Activated CD4-positive, alpha-beta T cell treated with anti-CD3 and anti-CD28 coated beads for 48 hours (primary cell): ENCODE results near the gene TBX5.

Source experiments
- DNase-seq: peaks from one replicate; pipeline ENCODE4 v3.0.0-alpha.2; 2020

Gene TBX5

DNA sequence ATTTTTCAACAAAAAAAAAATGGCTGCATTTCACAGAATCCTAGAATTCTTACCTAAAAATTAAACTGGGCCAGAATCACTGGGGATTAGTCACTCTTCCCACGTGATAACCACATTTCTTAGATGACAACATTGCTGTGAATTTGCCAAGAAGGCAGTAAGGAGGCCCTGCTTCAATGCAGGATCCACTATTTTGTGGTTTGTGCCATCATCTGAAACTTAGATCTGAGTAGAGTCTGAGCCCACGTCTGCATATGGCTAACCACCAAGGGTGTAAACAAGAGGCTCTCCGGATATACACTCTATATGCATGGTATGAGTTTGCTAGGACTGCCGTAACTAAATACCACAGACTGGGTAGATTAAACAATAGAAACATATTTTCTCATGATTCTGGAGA, 24.4 kb upstream of the TBX5 start:
- DNase-seq, result no peak

DNA sequence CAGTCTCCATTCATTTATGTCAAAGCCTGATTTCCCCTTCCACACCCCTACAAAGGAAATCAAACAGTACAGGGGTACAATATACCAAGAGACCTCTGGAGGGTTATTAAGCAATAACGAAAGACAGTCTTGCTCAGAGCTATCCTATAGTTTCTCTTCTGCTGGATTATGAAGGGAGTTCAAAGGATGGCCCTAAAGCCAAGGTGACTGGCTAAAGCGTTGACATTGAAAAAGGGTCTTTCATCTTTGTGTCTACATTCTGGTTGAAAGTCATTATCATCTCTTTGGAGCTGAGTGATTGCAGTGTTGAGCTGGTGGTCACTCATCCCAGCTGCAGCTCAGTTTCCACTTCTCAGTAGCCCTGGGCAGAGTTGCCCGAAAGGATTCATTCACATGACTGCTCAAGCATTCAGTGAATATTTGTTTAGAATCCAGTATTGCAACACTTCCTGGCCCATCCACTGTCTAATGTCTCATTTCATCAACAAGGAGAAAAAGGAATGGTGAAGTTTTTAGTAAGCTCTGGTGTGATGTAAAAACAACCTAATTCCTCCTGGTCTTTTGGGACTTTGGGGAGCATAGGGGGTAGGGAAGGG, 19.2 kb upstream of the TBX5 start:
- DNase-seq, result no peak

DNA sequence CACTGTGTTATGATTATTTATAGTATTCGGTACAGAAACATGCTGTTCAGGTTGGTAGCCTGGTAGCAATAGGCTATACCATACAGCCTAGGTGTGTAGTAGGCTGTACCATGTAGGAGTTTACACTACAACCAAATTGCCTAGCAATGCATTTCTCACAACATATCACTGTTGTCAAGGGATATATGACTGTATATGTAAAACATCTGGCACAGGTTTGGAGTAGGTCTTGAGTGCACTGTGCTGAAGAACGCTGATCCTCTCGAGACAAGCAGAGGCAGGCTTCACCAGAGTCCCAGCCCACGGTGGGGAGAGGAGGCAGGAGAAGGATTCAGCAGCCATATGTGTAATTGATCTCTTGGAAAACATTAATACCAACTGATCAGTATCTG, 15.0 kb upstream of the TBX5 start:
- no peak for DNase-seq

DNA sequence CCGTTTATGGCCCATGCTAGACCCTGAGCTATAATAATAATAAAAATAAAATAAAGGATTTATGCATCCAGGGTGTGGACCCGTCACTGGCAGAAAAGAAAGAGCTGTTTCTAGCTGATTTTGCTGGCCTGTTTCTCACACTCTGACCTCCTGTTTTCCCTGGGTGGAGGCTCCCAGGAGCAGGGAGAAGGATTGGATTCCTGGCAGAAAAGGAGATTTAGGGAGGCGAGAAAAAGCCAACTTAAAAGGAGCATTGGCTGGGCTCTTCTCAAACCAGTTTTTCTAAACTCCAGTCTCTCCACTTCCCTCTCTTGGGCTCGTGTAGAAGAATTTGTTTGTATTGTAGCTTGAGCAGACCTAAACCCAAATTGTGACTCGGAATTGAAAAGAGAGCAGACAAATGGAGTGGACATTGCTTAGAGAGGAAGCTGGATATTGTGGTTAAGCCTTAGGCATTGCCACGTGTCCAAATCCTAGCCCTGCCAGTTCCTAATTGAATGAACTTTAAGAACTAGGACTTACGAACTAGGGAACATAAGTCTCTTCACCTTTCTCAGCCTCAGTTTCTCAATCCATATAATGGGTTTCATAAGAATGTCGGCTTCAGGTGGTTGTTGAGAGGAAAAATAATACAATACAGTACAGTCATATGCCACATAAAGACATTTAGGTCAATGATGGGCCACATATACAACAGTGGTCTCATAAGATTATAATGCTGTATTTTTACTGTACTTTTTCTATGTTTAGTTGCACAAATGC, 14.4 kb upstream of the TBX5 start:
- no peak for DNase-seq

DNA sequence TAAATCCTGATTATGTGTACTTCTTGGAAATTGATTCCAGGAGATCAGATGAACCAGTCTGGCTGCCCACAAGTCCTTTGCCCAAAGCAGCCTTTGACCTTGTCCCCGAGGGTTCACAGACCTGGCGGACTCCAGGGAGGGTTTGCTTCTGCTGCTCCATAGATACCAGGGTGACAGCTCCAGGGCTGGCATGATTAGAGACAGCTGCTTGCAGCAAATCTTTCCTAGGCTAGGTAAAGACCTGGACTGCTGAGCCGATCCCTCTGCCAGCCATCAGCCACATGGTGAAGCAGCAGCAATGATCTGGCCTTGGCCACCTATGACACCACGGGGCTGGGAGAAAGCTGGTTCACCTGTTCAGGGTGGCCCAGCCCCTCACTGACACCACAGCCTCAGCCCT, 10.1 kb upstream of the TBX5 start:
- no peak for DNase-seq

DNA sequence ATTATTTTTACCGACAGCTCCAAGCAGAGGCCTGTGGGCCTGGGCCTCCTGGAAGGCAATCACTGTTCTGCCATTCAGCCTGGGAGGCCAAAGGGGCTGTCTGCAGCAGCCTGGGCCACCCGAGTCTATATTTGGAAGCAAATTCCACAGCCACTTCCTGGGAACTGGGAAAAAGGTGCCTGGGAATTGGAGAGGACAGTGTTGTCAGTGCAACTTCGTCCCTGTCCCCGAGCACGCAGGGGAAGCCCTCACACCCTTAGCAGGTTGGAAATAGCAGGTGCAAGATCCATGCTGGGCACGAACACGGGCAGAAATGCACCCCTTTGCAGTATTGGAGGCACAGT, 9.6 kb upstream of the TBX5 start:
- DNase-seq, result no peak

DNA sequence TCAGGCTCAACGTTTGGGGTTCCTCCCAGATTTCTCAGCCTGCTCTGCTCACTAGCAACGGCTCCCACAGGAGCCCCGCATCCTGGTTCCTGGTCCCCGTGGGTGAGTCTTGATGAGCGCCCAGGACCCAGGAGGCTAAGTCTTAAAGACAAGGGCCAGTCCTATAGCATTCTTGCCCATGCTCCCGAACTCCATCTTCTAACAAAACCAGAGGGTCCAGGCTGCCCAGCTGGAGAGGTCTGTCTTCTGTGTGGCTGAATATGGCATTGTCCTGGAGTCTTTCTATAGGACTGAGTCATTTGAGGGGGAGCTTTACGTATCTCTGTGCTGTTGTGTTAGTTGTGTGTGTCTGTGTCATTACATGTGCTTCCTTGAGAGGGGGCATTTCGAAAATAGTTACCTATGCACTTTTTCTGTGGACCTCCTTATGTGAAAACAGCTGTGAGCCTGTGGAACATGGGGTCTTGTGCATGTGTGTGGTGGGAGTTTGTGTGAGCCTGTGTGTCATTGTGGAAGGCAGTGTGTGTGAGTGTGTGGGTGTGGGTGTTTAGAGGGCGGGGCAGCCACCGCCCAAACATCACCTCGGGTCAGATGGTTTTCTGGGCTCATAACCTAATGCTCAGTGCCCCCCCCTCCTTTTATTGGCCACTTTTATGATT, 9.1 kb upstream of the TBX5 start:
- DNase-seq, result no peak

DNA sequence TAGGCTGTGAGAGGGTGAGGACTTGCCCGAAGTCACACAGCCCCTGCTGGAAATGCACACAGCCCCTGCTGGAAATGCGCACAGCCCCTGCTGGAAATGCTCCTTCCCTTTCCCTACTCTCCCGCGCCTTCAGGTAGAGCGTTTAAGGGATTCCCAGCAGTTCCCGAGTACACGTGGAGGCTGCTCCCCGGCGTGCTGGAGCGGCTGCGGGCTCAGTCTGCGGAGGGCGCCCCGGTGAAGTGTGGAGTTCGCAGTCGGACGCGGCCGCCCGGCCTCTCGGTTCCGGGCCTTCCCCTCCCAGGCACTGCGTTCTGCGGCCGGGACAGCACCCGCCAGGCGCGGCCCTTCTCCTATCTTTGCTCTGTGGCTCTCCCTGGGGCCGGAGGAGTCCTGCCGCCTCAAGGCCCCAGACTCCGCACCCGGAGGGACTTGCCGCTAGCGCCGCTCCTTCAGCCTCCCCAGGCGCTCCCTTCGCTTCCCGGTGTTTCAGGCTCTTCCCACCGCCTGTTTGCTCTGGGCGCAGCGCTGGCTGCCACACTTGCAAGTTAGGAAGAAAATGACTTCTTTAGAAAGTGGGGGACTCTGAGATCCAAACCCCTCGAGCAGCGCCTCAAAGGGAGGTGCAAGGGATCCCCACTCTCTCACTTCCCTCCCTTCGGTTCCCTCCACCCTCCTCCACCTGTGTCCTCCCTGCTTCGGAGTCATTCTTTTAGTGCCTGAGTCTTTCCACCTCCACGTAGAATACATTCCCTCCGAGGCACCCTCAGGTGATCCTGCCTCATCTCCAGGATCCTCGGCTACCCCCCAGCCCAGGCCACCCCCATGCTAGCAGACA, 8.3 kb upstream of the TBX5 start:
- no peak for DNase-seq

DNA sequence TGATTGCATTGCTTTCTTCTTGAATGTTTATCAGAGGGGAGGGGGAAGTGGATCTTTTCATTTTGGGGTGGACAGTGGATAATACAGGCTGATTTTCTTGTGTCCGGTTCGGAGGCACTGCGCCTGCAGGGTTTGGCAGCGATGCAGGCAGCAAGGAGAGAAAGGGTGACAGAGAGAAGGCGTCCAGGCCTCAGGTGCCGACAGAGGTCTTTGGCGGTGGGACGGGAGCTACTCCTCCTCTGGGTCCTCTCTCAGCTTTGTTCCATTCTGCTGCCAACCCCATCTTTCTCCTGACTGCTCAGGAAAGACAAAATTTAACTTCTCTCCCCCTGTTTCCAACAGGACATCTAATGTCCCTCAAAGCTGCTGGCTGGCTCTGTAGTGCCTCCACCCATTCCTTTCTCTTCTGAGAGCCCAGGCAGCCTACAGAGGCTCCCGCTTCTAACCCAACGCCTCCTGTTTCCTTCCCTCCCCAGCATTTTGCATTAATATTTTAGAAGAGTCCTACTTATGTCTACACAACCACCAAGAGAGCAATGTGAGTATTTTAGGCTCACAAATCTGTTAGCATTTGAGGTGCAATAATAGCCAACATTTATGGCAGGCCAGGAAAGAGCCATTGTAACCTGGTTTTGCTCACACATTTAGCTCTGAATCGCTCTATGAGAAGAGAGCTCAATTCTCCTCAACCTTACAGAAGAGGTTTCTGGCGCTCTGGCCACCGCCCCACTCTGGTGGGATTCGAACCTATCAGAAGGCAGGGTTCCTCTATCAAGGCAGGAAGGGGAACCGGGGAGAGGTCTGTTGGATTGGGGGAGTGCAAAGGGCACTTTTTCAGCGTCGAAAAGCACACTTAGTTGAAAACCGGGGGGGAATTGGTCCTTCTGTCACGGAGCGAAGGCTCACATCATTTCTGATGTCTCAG, 7.1 kb upstream of the TBX5 start:
- DNase-seq, result no peak

DNA sequence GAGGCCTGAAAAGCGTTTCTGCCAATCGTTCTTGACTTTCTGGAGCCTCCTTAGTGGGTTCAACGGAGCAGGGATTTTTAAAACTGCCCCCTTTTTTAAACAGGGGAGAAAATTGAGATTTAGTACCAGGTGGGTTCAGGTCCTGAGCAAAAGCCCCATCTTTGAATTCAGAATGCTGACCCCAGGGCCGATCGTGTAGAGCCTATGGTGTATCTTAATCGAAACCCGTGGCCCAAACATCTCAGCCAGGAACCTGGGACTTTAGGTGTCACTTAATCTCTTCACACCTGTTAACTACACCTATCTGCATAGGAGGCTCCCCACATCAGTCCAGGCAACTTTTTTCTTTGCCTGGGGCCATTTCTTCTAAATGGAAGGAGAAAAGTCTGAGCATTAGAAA, 6.4 kb upstream of the TBX5 start:
- DNase-seq, result no peak

DNA sequence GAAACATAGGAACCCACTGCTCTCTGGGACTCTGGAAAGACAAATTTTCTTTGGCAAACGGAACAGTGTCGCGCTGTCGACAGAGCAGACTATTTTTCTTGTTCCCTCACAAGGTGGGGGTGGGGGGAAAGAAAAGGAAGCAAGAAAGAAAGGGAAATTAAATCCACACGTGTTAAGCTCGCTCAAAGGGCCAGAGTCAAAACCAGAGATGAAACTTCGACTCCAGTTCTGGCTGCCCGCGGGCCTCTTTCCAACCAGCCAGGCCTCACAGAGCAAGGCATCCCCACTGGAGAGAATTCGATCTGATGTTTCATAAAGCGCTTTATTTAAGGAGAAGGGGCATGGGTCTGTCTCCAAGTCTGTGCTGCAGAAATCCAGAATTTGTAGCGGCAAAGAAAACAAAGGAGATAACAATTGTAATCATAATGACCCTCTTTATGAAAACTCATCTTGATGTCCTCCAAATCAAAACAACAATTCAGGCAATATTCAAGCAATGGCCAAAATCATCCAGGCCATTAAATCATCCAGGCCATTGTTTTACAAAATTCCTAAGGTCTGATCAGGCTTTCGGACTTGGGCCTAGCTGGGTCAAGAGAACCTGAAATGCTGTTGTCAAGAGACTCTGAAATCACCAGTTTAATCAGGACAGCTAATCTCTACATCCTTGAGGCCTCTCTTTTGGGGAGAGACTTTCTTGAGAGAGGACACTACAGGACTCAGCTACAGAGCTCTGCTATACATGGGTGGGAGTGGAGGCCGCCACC, 5.3 kb upstream of the TBX5 start:
- DNase-seq, result no peak

DNA sequence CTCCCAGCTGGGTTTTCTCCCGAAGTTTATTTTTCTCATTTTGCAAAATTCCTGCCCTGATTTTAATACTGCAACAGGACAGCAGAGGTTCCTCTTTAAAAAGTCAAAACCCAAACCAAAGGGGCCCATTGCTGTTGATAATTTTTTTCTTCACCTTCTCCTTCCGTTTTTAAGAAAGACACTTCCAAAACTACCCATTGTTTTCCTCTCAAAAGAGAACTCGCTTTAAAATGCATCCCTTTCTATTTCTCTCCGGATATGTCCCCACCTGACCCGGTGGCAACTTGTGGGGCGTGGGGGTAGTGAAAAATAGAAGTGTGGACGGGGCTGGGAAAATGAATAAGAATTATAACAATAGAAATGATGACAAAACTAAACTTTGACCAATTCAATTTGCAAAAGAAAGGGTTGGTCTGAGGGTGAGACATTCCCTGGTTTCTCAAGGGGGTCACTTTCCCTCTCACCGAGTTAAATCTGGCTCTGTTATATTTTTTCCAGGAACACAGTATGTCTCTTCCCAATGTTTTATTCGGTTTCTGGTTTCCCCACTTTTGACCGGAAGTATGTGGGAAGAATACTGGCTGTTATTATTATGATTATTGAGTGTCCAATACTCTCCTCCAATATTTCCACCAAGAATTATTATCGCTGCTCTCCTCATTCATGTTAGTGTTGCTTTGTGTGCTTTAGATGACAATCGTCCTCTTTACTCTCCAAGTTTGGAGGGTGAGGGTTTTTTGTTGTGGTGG, 4.1 kb upstream of the TBX5 start:
- no peak for DNase-seq

DNA sequence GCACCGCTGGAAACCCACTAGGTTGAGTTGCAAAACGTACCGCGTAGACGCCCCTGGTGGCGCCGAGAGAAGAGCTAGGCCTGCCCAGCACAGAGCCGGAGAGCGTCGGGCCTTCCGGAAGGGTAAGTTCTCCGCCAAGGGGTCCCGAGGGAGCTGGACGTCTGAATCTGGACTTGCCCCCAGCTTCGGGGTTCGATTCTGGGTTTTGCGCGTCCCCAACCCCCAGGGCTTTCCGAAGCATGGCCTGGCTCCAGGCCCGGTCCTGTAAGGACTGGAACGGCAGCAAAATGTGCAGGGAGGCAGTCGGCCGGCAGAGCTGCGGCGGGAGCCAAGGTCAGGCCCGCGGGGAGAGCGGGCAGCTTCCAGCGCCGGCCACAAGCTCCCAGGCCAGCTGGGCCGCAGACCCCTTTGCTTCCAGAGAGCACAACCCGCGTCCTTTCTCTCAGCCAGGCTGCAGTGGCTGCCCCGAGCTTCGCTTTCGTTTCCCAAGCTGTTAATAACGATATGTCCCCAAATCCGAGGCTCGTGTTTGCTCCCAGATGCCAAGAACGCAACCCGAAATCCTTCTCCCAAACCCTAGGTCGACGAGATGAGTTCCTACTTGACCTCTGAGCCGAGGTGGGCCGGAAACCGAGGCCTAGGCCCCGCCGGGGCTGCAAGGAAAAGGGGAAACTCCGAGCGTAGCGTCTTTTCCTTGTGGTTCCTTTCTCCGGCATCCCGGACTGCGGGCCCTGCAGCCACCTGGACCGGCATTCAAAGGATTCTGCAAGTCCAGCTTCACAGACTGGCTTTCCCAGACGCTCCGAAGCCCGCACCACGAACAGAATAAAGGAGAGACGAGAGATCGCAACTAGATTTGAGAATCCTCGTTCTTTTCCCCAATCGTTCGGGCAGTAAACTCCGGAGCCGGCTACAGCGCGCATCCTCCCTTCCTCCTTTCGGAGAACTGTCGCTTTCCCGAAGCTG, 3.2 kb upstream of the TBX5 start:
- no peak for DNase-seq

DNA sequence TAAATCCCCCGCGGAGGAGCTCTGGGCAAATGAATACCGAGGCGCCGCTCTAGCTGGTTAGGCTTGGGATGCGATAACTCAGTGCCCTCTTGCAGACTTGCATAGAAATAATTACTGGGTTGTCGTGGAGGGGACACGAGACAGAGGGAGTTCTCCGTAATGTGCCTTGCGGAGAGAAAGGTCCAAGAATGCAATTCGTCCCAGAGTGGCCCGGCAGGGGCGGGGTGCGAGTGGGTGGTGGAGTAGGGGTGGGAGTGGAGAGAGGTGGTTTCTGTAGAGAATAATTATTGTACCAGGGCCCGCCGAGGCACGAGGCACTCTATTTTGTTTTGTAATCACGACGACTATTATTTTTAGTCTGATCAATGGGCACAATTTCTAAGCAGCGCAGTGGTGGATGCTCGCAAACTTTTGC, 2.5 kb upstream of the TBX5 start:
- no peak for DNase-seq

DNA sequence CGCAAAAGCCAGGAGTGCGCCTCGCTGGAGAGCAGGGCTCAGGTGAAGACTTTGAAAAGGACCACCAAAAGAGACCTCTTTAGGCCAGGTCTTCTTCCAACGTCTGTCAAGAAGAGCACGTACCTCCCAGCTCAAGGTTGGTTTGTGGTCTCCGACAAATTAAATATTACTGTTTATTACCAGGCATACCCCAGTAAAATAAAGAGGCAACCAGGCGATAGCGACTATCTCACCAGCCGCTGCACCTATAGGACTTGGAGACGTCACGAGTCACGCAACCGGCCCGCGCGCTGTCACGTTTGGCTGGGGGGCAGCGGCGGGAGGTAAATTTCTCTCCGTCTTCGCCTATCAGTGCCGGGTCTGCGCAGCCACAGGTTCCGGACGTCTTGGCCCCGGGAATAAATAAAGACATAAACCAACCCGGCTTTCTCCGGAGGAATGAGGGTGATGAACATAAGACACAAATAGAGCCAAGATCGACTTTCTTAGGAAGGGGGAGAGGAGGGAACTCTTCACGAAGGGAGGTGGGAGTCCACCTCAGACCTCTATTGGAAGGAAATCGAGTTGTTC, 2.0 kb upstream of the TBX5 start:
- DNase-seq, result no peak

DNA sequence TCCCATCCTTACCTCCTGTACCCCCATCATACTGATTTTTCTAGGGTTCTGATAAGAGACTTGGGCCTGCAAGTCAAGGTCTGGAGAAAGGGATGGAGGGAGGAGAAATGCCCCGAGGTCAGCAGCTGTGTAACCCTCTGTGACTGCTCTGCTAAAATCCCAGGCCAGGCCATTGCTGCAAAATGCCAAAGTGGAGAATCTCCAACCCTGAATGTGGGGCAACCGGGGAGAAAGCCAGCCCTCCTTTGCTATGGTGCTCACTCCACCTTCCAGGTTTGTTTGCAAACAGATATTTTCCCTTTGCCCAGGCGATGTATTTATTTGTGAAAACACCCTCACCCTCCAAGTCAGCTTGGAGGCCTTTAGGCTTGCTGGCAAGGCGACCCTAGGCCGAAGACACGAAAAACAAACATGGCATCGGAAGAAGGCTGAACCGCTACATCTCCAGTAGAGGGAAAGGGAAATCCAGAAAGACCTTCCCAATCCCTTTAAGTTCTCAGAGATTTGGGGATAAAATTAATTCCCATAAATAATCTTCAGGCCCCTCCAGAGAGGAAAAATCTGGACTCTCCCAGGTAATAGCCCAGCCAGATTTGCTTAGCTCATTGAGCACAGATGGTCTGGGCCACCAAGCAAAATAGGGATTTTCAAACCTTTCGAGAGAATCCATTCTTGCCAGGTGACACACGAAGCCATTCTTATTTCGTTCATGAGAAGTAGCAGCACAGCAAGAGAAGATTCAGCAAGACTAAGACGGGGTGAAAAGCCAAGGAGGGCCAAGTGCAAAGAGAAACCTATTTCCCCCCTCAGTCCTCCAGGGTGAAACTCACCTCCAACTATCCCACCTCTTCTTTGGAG, 1.3 kb upstream of the TBX5 start:
- no peak for DNase-seq

DNA sequence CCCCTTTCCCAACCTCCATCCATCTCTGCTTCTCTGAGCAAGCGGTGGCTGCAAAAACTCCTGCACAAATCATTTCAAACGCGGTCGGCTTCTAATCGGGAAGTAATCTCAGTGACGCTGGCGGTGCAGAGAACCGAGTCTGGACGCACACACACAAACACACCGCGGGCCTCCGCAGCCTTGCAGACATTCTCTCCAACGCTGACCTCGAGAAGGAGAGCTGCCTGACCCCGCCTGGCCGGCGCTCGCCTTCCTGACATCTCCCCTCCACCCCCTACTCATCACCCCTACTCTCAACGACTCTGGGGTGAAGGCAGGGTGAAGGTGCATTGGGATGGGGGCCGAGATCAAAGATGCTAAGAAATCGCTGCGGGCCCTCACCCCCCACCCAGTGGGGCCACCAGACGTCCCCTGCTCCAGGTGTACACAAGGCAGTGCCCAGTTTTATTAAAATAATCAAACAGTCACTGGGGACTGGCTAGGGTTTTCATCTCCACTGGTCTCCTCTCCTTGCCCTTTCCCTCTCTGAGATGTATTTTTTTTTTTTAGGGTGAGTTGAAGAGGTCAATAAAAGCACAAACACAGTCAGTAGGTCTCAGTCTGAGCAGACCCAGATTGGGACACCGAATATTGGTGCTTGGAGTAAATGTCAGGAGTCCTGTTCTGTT, 506 bp upstream of the TBX5 start:
- no peak for DNase-seq
